Measurements from ENCODE around the gene ZNF276.

Gene ZNF276

DNA sequence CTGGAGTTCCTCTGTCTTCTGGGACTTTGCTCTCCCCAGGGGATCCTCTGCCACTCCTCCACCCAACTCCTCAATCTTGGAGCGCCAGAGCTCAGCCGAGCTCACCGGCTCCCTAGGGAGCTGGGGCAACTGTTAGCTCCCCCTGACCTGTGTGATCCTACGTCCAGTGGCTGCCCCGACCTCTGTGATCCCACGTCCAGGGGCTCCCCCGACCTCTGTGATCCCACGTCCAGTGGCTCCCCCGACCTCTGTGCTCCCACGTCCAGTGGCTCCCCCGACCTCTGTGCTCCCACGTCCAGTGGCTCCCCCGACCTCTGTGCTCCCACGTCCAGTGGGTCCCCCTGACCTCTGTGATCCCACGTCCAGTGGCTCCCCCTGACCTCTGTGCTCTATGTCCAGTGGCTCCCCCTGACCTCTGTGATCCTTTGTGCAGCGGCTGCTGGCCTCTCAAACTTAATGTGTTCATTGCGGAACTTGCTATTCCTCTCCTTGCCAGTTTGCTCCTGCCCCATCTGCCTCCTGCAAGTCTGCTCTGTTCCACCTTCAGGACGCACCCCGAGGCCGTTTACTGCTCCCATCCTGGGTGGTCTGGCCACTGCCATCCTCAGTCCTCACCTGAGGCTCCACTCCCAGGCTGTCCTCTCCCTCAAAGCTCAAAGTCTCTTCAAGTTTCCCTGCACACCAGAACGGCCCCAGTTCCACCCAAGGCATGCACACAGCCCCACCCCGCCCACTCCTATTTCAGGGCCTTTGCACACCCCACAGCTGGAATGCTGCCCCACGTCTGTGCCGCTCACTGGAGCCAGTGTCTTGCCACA lies 3.4 kb upstream of the ZNF276 start:
- Histone ChIP-seq H3K36me3 (ENCODE audit: insufficient read depth, low read length) (peaks cover 7% of the 10 kb centered on the region; the same call in 1 of the 2 replicates), H3K9me3 (ENCODE audit: low read depth, low read length) (no peaks in the 10 kb centered on the region), H3K9ac (ENCODE audit: insufficient read length) (no peak overlapping the region), H3K27ac (no peak overlapping the region), H3K4me3 (no peak overlapping the region)
- TF ChIP-seq POLR2AphosphoS5 (IDR thresholded peaks at IDR 0.05; ENCODE audit: borderline replicate concordance, low read depth, low read length) (no peak), EZH2 (IDR thresholded peaks at IDR 0.05) (no peak), FOXP2 (optimal IDR thresholded peaks at IDR 0.05; ENCODE audit: control extremely low read depth, extremely low read length, insufficient read depth) (no peak)
- no peak for DNase-seq (ENCODE audit: low read depth, low spot score)

- TF ChIP-seq FOXP2 (optimal IDR thresholded peaks at IDR 0.05; ENCODE audit: control extremely low read depth, extremely low read length, insufficient read depth) (no peak), EZH2 (IDR thresholded peaks at IDR 0.05) (no peak), POLR2AphosphoS5 (IDR thresholded peaks at IDR 0.05; ENCODE audit: borderline replicate concordance, low read depth, low read length) (no peak)
- Histone ChIP-seq H3K4me3 (peak overlapping the region; percentile 78), H3K36me3 (ENCODE audit: insufficient read depth, low read length) (no peaks in the 10 kb centered on the region; the same call in 1 of the 2 replicates), H3K9me3 (ENCODE audit: low read depth, low read length) (no peaks in the 10 kb centered on the region), H3K27ac (no peak overlapping the region), H3K9ac (ENCODE audit: insufficient read length) (peak overlapping the region; percentile 65)
- DNase-seq (ENCODE audit: low read depth, low spot score) = no peak
Observed at GRCh38 chr16:89720551-89720812, 855 bp upstream of the ZNF276 start.

DNA sequence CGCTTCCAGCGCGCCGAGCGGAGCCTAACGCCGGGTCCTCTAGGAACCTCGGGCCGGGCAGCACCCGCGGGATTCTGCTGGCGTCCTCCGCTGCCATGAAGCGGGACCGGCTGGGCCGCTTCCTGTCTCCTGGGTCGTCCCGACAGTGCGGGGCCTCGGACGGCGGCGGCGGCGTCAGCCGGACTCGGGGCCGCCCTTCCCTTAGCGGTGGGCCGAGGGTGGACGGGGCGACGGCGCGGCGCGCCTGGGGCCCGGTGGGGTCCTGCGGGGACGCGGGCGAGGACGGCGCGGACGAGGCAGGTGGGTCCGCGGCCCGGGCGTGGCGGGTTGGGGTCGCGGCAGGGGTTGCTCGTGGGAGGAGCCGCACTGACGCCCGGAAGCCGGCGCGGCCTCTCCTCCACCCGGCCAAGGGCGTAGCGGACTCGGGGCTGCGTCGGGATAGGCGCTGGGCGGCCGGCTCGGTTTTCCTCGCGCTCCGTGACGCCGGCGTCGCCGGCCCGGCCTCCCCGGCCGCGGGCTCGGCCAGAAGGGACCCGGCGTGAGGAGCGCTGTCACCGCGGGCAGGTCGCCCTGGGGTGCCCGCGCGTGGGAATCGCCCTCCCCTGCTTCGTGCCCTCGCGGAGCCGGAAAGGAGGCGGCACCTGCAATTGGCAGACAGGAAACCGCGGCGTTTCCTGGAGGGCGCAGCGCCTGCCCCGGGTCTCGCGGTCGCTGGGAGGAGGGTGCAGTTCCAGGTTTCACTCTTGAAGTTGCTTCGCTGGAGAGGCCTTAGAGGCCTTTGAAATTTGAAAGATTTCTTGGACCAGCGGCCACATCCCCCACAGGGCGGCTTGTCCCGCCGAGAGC lies 432 bp downstream of the ZNF276 start:
- Histone ChIP-seq H3K9me3 (ENCODE audit: low read depth, low read length) (no peaks in the 10 kb centered on the region), H3K4me3 (peak overlapping the region; percentile 78), H3K27ac (0 out of 2 replicates have a peak overlapping the region, but pooled peaks have one; percentile 64), H3K36me3 (ENCODE audit: insufficient read depth, low read length) (no peaks in the 10 kb centered on the region; the same call in 1 of the 2 replicates), H3K9ac (ENCODE audit: insufficient read length) (peak overlapping the region; percentile 65)
- TF ChIP-seq EZH2 (IDR thresholded peaks at IDR 0.05) (no peak), FOXP2 (optimal IDR thresholded peaks at IDR 0.05; ENCODE audit: control extremely low read depth, extremely low read length, insufficient read depth) (no peak), POLR2AphosphoS5 (IDR thresholded peaks at IDR 0.05; ENCODE audit: borderline replicate concordance, low read depth, low read length) (no peak)
- DNase-seq (ENCODE audit: low read depth, low spot score) = no peak

- Histone ChIP-seq H3K36me3 (ENCODE audit: insufficient read depth, low read length) (no peaks in the 10 kb centered on the region; the same call in 1 of the 2 replicates), H3K9ac (ENCODE audit: insufficient read length) (peak overlapping the region; percentile 37), H3K9me3 (ENCODE audit: low read depth, low read length) (no peaks in the 10 kb centered on the region), H3K27ac (no peak overlapping the region), H3K4me3 (peak overlapping the region; percentile 78)
- TF ChIP-seq EZH2 (IDR thresholded peaks at IDR 0.05) (no peak), POLR2AphosphoS5 (IDR thresholded peaks at IDR 0.05; ENCODE audit: borderline replicate concordance, low read depth, low read length) (no peak), FOXP2 (optimal IDR thresholded peaks at IDR 0.05; ENCODE audit: control extremely low read depth, extremely low read length, insufficient read depth) (no peak)
- no peak for DNase-seq (ENCODE audit: low read depth, low spot score)
Observed at GRCh38 chr16:89722392-89723278, 1.3 kb downstream of the ZNF276 start.

DNA sequence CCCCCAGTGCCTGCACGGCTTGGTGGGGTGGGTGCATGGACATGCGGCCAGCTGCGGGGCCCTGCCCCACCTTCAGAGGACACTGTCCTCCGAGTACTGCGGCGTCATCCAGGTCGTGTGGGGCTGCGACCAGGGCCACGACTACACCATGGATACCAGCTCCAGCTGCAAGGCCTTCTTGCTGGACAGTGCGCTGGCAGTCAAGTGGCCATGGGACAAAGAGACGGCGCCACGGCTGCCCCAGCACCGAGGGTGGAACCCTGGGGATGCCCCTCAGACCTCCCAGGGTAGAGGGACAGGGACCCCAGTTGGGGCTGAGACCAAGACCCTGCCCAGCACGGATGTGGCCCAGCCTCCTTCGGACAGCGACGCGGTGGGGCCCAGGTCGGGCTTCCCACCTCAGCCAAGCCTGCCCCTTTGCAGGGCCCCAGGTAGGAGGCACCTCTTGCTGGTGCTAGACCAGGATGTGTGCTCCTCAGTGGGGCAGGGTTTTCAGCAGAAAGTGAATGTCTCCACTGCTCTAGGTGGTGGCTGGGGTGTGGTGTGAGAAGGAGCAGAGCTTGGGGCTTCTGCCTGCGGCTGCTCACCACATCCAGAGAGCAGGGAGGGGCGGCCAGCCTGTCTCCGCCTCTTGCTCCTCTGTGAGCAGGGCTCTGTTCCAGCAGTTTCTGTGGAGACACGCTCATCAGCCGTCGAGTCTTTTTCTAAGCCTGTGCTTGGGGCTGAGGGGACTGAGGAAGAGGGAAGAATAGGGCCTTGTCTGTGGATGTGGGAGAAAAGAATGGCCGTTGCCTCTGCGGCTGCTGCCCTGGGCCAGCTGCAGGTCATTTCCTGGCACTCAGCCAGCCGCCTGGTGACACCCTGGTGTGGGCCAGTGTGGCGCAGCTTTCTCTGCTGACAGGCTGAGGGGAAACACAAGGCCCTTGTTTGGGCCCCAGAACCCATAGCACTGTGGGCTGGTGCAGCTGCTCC lies 2.2 kb downstream of the ZNF276 start:
- H3K27ac ChIP-seq = no peak overlapping the region

GRCh38 chr16:89727406-89728120 lies 6.2 kb downstream of the ZNF276 start:
- DNase-seq (ENCODE audit: low read depth, low spot score) = no peak
- no peak overlapping the region for H3K4me3 ChIP-seq
- H3K9ac ChIP-seq (ENCODE audit: insufficient read length) = no peak overlapping the region
- no peak overlapping the region for H3K27ac ChIP-seq
- no peak for TF ChIP-seq POLR2AphosphoS5 (IDR thresholded peaks at IDR 0.05; ENCODE audit: borderline replicate concordance, low read depth, low read length)
- TF ChIP-seq FOXP2 (optimal IDR thresholded peaks at IDR 0.05; ENCODE audit: control extremely low read depth, extremely low read length, insufficient read depth) = no peak
- no peak for TF ChIP-seq EZH2 (IDR thresholded peaks at IDR 0.05)
- H3K9me3 ChIP-seq (ENCODE audit: low read depth, low read length) = no peaks in the 10 kb centered on the region
- no peaks in the 10 kb centered on the region; the same call in 1 of the 2 replicates for H3K36me3 ChIP-seq (ENCODE audit: insufficient read depth, low read length)

More for the DNA sequence above, 2.2 kb downstream of the ZNF276 start:
- TF ChIP-seq FOXP2 (optimal IDR thresholded peaks at IDR 0.05; ENCODE audit: control extremely low read depth, extremely low read length, insufficient read depth) = no peak
- no peak for TF ChIP-seq EZH2 (IDR thresholded peaks at IDR 0.05)
- no peak for TF ChIP-seq POLR2AphosphoS5 (IDR thresholded peaks at IDR 0.05; ENCODE audit: borderline replicate concordance, low read depth, low read length)
- no peaks in the 10 kb centered on the region for H3K9me3 ChIP-seq (ENCODE audit: low read depth, low read length)
- H3K9ac ChIP-seq (ENCODE audit: insufficient read length) = no peak overlapping the region
- H3K4me3 ChIP-seq = no peak overlapping the region
- no peak for DNase-seq (ENCODE audit: low read depth, low spot score)
- no peaks in the 10 kb centered on the region; the same call in 1 of the 2 replicates for H3K36me3 ChIP-seq (ENCODE audit: insufficient read depth, low read length)
